HG03342 (cell line): Measurements from ENCODE around the gene NPIPA8.
"Not testable (repeated sequence)": the region's sequence is repeated elsewhere in the genome, so short reads cannot be mapped to it uniquely, and the experiment has no call there.

Source experiments
- ATAC-seq: cut with Tn5 transposase; IDR thresholded peaks from one replicate; pipeline ENCODE4 v1.9.1; 2021; ENCODE audit warnings: mild to moderate bottlenecking, moderate library complexity; ENCODE audit not compliant: unreplicated experiment

The NPIPA8 gene

DNA sequence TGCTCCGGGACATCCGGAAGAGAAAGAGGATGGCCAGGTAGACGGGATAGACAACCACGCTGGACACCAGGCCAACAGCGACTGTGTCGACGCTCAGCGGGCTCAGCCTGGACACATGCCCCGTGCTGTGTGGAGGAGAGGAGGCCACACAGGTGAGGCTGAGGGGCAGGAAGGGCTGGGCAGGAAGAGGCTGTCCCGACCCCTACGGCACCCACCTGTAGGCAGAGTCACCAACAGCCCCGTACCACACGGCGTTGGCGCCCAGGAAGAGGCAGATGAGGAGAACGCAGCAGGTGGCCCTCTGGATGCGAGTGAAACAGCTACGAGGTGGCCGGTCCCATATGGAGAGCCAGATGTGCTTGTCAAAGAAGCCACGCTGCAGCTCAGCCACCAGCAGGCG, at the start of gene NPIPA8:
Gene NPIPA8 (minus strand): TSS at position 101 of the 400 bp plus-strand sequence. CDS start 4,074 bp downstream, outside the sequence.
- not testable (repeated sequence) for ATAC-seq

DNA sequence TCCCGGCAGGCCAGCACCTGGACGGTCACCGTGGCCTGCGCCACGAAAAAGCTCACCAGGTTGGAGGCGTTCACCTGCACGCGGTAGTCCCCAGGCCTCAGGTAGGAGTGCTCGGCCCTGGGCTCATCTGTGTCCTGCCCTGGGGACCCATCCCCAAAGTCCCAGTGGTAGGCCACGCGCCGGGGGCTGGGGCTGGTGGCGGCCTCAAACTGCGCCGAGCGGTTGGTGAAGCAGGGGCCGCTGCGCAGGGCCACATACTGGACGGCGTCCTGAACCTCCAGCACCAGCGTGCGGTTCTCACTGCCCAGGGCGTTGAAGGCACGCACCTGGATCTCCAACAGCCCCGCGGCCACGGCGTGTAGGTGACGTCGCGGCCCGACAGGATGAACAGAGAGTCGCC, 48.7 kb upstream of the NPIPA8 start:
- not testable (repeated sequence) for ATAC-seq

DNA sequence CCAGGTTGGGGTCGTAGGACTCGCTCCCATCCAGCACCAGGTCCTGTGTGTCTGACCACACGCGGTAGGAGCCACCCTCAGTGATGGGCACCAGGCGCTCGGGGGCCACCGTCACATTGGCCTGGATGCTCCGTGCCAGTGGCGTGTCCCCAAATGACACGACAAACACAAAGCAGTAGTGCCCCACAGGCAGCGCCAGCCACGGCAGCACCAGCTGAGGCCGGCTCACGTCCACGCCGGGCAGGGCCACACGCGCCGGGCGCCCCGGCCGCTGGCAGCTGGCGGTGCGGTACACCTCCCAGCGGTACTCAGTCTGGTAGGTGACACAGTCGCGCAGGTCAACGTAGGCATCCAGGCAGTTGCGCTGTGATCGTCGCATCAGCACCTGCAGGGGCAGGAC, 48.3 kb upstream of the NPIPA8 start:
- not testable (repeated sequence) for ATAC-seq

DNA sequence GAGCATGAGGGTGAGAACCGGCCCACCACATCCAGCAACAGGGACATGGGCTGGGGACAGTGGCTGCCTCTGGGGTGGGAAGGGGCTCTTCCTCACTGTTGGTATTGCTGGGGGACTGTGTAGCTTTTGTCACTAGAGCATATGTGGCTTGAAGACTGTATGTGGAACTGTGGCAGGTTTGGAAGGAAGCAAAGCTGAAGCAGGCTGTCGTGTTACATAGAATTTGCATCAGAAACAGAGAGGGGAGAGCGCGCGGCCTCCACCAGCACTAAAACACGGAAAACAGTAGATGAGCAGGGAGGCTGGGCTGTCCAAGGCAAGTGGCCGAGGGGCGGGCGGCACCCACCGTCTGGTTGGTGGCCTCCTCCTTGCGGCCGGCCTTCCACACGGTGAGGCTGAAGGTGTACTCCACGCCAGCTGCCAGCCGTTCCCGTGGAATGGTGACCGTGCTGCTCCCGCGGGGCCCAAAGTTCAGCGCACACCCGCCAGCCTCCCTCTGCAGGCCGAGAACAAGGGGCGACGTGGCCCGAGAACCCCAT, 47.6 kb upstream of the NPIPA8 start:
- ATAC-seq = not testable (repeated sequence)

DNA sequence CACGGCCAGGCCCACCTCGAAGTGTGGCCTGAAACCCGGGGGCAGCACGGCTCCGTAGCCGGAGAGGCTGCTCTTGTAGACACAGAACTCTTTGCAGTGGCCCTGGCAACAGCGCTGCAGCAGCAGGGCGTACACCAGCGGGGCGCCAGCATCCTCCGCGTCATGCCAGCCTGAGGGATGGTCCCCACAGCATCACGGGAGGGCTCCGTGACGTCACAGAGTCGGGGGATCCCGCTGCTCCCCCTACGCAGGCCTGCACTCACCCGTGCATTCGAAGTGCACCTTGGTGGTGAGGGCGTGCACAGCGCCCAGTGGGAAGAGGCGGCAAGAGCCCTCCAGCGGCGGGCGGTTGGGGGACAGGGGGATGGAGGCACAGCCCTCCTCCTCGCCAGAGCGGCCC, 46.2 kb upstream of the NPIPA8 start:
- ATAC-seq = not testable (repeated sequence)

DNA sequence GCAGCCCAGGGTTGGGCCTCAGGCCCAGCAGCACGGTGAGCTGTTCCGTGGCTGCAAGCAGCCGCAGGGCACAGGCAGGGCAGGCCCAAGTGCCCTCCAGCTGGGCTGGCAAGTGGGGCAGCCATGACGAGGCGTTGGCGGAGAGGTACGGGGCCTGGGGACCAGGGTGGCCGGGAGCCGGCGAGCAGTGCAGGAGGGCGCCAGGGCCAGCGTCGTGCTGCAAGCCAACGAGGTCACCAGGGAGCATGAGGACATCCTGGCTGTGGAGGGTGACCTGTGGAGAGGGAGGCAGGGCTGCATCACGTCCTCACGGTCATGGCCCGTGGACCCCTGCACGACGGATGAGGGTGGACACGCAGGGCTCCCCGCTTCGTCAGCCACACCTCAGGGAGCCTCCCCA, 11.2 kb upstream of the NPIPA8 start:
- ATAC-seq = not testable (repeated sequence)

DNA sequence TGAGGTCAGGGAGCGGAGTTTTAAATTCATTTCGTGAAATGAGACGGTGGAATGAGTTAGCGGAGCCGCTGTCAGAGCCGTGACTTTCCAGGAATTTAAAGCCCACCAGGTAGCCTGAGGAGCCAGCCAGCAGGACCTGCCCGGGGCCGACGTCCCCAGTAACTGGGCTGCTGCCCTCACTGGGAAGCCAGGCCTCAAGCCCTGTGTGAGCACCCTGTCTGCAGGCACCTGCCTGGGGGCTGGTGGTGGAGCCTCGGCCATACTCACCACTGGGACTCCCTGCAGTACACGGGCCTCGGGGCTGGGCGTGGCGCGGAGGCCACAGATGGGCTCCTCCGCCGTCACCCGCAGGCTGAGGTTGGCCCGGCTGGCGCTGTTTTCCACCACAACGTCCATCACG, 10.5 kb upstream of the NPIPA8 start:
- not testable (repeated sequence) for ATAC-seq

DNA sequence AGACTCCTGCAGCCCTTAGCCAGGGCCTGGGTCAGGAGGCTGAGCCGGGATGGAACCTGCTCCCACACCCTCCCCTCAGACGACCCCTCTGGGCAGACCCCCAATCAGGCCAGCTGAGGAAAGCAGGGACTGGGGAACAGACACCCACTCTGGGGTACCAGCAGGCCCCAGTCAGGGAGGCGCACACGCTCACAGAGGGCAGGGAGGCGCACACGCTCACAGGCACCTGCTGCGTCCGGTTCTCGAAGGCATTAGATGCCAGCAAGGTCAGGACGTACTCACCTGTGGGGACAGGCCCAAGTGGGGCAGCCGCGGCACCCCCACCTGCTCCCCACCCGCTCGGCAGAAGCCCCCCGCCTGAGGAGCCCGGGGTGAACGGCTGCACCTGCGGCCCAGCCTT, 8.1 kb upstream of the NPIPA8 start:
- ATAC-seq = not testable (repeated sequence)

DNA sequence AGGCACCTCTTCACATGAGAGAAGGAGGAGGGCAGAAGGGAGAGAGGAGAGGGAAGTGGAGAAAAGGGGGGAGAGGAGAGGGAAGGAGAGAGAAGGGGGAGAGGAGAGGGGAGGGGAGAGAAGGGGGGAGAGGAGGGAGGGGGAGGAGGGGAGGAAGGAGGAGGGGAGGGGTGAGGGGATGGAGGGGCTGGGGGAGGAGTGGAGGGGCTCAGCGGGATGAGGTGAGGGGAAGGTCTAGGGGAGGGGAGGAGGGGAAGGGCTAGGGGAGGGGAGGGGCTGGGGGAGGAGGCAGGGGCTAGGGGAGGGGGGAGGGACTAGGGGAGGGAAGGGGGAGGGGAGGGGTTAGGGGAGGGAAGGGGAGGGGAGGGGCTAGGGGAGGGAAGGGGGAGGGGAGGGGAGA, 5.5 kb upstream of the NPIPA8 start:
- ATAC-seq = not testable (repeated sequence)

DNA sequence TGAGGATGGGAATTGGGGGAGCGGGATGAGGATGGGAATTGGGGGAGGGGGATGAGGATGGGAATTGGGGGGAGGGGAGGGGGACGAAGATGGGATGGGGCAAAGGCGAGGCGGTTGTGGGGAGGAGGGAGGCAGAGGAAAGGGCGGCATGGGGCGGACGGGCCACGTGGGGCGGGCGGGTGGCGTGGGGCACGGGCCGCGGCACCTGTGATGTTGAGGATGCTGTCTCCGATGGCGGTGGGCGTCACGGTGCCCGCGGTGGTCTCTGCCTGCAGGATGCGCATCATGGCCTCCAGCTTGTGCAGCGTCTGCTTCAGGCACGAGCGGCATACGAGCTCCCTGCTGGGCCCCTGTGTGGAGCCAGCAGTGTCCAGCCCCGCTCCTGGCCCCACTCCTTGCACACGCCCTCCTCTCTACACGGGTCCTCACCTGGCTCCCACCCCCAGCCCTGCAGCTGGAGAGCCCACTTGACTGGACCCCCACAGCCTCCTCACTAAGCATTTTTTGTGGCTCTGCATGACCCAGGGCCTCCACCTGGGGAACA, 5.0 kb upstream of the NPIPA8 start:
- not testable (repeated sequence) for ATAC-seq

DNA sequence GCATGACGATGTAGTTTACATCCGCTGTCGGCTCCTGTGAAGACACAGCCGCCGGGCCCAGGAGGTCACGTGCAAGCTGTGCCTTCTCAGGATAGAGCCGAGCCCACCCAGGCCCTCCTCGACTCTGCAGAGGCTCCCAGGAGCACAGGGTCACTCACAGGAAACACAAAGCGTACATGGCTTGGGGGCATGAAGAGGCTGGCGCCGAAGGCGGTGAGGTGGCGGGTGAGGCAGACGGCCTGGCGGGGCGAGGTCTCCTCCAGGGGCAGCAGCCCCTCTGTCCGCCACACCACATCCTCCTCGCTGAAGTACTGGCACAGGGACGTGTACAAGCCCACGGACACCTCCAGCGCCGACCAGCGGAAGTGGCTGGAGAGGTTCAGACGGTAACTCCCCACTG, 2.7 kb upstream of the NPIPA8 start:
- ATAC-seq = not testable (repeated sequence)

DNA sequence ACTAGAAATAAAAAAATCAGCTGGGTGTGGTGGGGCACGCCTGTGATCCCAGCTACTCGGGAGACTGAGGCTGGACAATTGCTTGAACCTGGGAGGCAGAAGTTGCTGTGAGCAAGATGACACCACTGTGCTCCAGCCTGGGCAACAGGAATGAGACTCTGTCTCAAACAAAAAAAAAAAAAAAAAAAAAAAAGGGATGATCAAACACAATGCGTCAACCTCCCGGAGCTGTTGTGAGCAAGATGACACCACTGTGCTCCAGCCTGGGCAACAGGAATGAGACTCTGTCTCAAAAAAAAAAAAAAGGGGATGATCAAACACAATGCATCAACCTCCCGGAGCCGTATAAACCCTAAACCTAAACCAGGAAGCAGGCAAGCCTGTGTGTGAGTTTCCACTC, 24.7 kb downstream of the NPIPA8 start:
- ATAC-seq = not testable (repeated sequence)

DNA sequence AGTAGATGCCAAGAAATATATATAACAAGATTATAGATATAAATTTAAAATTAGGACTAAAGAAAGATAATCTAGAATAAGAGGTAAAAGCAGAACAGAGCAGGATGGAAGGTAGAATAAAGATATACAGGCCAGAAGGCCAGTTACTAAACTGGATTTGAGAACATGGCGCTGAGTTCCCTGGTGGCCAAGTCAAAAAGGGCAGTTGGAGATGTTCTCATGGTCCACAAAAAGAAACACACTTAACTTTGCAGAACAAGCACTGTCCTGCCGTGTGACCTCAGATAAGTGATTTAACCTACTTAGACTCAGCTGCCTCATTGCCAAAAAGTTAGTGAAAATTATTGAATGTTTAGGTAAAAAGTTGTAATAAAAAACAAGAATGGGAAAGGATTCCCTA, 27.4 kb downstream of the NPIPA8 start:
- ATAC-seq = not testable (repeated sequence)

DNA sequence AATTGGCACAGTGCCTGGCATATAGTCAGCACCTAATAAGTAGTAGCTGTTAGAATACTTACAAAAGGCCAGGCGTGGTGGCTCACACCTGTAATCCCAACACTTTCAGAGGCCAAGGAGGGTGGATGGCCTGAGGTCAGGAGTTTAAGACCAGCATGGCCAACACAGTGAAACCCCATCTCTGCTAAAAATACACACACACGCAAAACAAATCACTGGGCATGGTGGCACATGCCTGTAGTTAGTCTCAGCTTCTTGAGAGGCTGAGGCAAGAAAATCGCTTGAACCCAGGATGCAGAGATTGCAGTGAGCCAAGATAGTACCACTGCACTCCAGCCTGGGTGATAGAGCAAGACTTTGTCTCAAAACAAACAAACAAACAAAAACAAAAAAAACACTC, 29.3 kb downstream of the NPIPA8 start:
- ATAC-seq = not testable (repeated sequence)

DNA sequence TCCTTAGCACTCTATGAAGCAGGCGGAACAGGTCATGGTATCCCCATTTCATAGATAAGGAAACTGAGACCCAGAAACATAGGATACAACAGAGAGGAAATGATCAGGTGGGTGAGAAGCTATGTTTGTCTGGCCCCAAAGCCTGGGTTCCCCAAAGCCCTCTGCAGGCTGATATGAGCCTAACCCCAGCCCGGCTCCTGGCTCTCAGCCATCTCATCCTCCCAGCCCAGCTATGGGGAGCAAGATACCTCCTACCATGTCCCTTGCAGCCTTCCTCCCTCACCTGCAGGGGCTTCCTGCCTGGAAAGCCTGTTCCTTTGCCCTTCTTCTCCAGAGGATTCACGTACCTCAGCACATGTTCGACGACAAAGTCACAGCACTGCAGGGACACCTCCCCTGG, 30.5 kb downstream of the NPIPA8 start:
- ATAC-seq = not testable (repeated sequence)

DNA sequence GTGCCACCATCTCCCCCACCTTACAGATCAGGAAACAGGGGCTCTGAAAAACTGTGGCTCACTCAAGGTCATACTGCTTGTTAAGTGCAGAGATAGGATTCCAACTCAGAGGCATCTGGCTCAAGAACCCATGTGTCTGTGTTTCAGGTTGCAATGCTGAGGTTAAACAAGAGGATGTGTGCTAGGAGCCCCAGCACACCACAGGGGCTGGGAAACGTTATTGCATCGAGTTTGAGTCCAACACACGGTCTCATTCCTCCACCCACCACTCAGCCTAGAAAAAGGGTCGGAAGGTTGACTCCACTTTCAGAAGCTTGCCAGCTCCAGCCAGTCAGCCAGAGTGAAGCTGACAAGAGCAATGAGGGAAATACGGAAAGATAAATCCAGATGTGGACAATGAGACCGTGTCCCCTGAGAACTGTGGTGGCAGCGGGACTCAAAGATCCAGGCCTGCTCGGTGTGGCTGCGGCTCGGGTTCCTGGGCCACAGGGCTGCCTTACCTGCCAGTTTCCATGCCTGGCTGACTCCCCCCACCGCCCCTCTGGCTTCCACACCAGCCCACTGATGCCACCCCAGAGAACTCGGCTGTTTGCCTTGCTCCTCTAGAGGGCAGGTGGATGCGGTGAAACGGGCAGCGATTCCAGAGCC, 33.4 kb downstream of the NPIPA8 start:
- not testable (repeated sequence) for ATAC-seq

DNA sequence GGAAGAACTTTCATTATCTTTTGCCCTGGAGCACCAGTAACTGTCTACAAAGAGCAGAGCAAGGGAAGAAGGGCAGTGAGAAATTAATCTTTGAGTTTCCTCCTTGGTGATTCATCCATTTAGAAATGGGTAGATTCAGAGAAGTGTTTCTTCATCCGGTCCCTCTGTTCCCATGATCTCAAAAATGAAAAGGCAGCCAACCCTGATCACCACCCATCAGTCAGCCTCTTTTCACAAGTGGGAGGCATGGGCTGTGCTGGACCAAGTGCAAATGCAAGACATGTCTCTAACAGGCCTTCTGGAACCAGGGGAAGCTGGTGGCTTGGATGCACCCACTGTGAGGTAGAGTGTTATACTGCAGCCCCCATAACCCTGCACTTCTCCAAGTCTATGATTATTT, 38.8 kb downstream of the NPIPA8 start:
- not testable (repeated sequence) for ATAC-seq

DNA sequence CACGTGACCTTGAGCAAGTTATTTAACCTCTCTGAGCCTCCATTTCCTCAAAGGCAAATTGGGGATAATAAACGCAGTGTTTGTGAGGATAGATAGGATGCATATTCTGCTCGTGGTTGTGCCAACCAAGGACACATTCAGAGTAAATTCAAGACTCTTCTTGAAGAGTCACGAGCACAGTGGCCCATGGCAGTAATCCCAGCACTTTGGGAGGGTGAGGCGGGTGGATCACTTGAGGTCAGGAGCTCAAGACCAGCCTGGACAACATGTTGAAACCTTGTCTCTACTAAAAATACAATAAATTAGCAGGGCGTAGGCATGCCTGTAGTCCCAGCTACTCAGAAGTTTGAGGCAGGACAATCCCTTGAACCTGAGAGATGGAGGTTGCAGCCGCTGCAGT, 39.6 kb downstream of the NPIPA8 start:
- not testable (repeated sequence) for ATAC-seq

DNA sequence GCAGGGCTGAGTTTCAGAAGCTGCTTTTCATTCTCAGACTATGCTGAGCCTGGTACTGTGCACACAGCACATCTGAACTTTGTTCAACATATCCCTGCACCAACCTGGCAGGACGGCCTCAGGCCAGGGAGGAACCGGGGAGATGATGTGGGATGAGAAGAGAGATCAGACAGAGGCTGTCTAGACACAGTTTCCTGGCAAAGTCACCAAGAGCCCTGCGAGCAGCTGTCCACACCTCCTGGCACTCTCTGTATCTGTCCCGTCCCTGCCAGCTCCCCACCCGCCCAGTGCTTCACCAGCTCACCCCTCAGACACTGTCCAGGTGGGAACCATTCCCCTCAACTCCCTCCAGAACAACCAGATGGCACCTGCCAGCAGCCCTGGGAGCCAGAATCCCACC, 42.2 kb downstream of the NPIPA8 start:
- not testable (repeated sequence) for ATAC-seq

DNA sequence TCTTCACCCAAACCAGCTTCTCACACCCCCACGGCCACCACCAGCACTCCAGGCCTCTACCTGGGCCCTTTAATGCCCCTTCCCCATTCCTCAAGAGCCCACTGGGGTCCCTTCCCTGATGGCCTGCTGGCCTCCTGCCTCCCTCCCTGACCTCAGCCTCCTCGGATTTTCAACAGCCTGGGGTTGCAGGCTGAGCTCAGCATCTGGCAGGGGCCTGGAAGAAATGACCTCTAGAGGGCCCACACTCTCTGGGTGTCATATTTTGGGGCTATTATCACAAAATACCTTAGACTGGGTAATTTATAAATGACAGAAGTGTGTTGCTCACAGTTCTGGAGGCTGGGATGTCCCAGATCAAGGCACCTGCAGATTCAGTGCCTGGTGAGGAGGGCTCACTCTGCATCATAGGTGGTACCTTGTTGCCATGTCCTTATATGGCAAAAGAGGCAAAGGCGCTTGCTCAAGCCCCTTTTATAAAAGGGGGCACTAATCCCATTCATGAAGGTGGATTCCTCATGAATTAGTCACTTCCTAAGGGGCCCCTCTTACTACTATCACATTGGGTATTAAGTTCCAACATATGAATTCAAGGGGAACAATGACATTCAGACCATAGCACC, 43.1 kb downstream of the NPIPA8 start:
- ATAC-seq = not testable (repeated sequence)

DNA sequence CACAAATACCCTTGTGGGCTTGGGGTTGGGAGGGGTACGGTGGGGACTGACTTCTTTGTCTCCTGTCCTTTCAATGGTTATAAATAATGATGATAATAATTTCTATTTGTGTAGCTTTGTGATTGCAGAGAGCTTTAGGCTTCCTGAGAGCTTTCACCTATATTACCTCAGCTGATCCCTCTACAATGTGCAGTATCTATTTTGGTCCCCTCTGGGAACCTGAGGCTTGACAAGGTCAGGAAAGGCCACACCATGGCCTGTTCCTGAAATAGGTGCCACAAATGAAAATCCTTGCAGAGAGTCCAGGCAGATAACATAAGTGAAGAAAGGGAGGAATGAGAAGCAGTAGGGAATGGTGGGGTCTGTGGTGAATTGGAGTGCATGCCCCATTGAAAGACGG, 45.6 kb downstream of the NPIPA8 start:
- not testable (repeated sequence) for ATAC-seq

DNA sequence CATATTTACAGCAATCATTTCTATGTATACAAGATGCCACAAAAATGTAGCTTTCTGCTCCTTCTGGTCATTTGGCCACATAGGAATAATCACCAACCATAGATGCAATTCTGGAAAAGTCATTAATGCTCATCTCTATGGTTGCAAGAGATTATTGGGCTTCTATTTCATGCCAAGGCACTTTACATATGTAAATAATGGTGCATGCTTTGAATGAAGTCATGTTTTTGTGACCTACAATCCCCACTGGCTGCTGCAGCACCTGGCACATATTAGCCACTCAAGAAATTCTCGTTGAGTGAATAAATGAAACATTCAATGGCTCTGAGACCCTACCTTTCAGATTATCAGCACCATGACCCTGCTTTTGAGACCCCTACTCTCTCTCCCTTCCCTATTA, 50.2 kb downstream of the NPIPA8 start:
- not testable (repeated sequence) for ATAC-seq
